A549 (cell line): Measurements from ENCODE around the gene GLS. TPM values are rescaled to one million over a fixed set of nuclear protein-coding genes. Genes with fewer than 3 reads are reported as not detected.

Experiments
- ATAC-seq, 2 experiments: fragments of 200-7000 bp in 1 of 2; fragments of >200 bp in 1 of 2; cut with Nextera tagmentation in 1 of 2; cut with Tn5 transposase in 1 of 2; 3 replicates each; pipeline versions ENCODE4 v1.8.0 to v1.9.1; 2018 to 2020; ENCODE audit warnings: mild to moderate bottlenecking in 1 of 2, moderate library complexity in 1 of 2
- CTCF ChIA-PET: fragments of 300-600 bp; sonication (Branson Sonifier 250); formaldehyde crosslinking; extraction: SDS; loops from one replicate; lab custom pipeline; 2021; ENCODE audit warnings: antibody characterized with exemption, inconsistent platforms; lab: Yijun Ruan, JAX
- POLR2A ChIA-PET: fragments of 350-600 bp; formaldehyde crosslinking; extraction: SDS; loops from one replicate; lab custom pipeline; 2021; ENCODE audit warnings: antibody characterized with exemption, inconsistent platforms; lab: Yijun Ruan, JAX
- DNase-seq, 2 experiments: peaks; one replicate each; pipeline versions ENCODE4 v3.0.0 to v3.0.0-alpha.2; 2011 to 2016; ENCODE audit warnings: low read depth in 1 of 2, low spot score in 1 of 2
- FAIRE-seq: peaks from 2 replicates; lab custom pipeline; 2011; peaks lifted over from hg19 to GRCh38; lab: Jason Lieb, UNC
- H3K27ac ChIP-seq, 2 experiments: fragments of >200 bp; sonication (Bioruptor Twin); formaldehyde crosslinking; 3 replicates each; pipeline ENCODE4 v1.5.1; 2016 to 2017
- H3K4me1 ChIP-seq: fragments of >200 bp; sonication (Bioruptor Twin); formaldehyde crosslinking; 3 replicates; pipeline ENCODE4 v1.6.1; 2016
- H3K4me2 ChIP-seq: fragments of >200 bp; sonication (Bioruptor Twin); formaldehyde crosslinking; 3 replicates; pipeline ENCODE4 v1.6.1; 2016
- H3K4me3 ChIP-seq: fragments of >200 bp; sonication (Bioruptor Twin); formaldehyde crosslinking; 3 replicates; pipeline ENCODE4 v1.5.1; 2016
- H3K9me3 ChIP-seq: fragments of >200 bp; sonication (Bioruptor Twin); formaldehyde crosslinking; 3 replicates; pipeline ENCODE4 v1.6.1; 2016
- BHLHE40 ChIP-seq: IDR thresholded peaks from 2 replicates; pipeline ENCODE4 v1.6.1; 2012; ENCODE audit warnings: low read depth, low read length, inconsistent platforms
- CBX8 ChIP-seq: fragments of 200-600 bp; sonication (generic); IDR thresholded peaks from 2 replicates; pipeline ENCODE4 v1.6.1; 2016
- CHD4 ChIP-seq: fragments of 200-600 bp; sonication (generic); IDR thresholded peaks from 2 replicates; pipeline ENCODE4 v1.6.1; 2016; ENCODE audit warnings: antibody characterized with exemption, mild to moderate bottlenecking, borderline replicate concordance
- EHF ChIP-seq: fragments of 250-450 bp; sonication (Bioruptor Pico); IDR thresholded peaks from 2 replicates; pipeline ENCODE4 v1.5.0; 2020; ENCODE audit warnings: mild to moderate bottlenecking
- ESRRA ChIP-seq: fragments of 150-350 bp; IDR thresholded peaks from 2 replicates; pipeline ENCODE4 v1.6.1; 2014; ENCODE audit warnings: mild to moderate bottlenecking, low read length, borderline replicate concordance
- FOSB ChIP-seq: fragments of 250-450 bp; sonication (Bioruptor Pico); IDR thresholded peaks from 2 replicates; pipeline ENCODE4 v1.5.0; 2020; ENCODE audit warnings: mild to moderate bottlenecking, moderate library complexity
- FOSL2 ChIP-seq, 2 experiments: fragments of 450-650 bp in 1 of 2; fragments of >200 bp in 1 of 2; sonication (Bioruptor Twin) in 1 of 2; formaldehyde crosslinking; IDR thresholded peaks; 2 replicates each; pipeline versions ENCODE4 v1.5.0 to v1.6.1; 2016 to 2020; ENCODE audit warnings: mild to moderate bottlenecking in 1 of 2, moderate library complexity in 1 of 2
- FOXS1 ChIP-seq: fragments of 250-450 bp; sonication (Bioruptor Pico); IDR thresholded peaks from 2 replicates; pipeline ENCODE4 v1.5.0; 2020; ENCODE audit warnings: mild to moderate bottlenecking, moderate library complexity
- GATA3 ChIP-seq: IDR thresholded peaks from 2 replicates; pipeline ENCODE4 v1.6.1; 2012; ENCODE audit warnings: borderline replicate concordance
- HDAC2 ChIP-seq: fragments of 200-600 bp; sonication (generic); IDR thresholded peaks from 2 replicates; pipeline ENCODE4 v1.6.1; 2016
- HOXA7 ChIP-seq: fragments of 250-450 bp; sonication (Bioruptor Pico); IDR thresholded peaks from 2 replicates; pipeline ENCODE4 v1.5.0; 2020; ENCODE audit warnings: mild to moderate bottlenecking, moderate library complexity
- JUN ChIP-seq, 2 experiments: fragments of >200 bp; sonication (Bioruptor Twin); formaldehyde crosslinking; IDR thresholded peaks; 2 replicates in 1 of 2; 3 replicates in 1 of 2; pipeline ENCODE4 v1.6.1; 2016 to 2017
- KDM1A ChIP-seq: fragments of 200-600 bp; sonication (generic); IDR thresholded peaks from 2 replicates; pipeline ENCODE4 v1.6.1; 2016; ENCODE audit warnings: low read depth, mild to moderate bottlenecking
- MAZ ChIP-seq: fragments of 150-350 bp; IDR thresholded peaks from 2 replicates; pipeline ENCODE4 v1.6.1; 2014; ENCODE audit warnings: antibody characterized with exemption, low read depth, low read length, borderline replicate concordance
- POLR2AphosphoS2 ChIP-seq: conservative IDR thresholded peaks from 2 replicates; pipeline ENCODE4 v1.6.1; 2012; ENCODE audit warnings: low read length, improper control_type of control experiment, inconsistent platforms
- RARB ChIP-seq: fragments of 250-450 bp; sonication (Bioruptor Pico); IDR thresholded peaks from 2 replicates; pipeline ENCODE4 v1.8.0; 2021; ENCODE audit warnings: mild to moderate bottlenecking, moderate library complexity
- RFX5 ChIP-seq: fragments of 450-650 bp; IDR thresholded peaks from 2 replicates; pipeline ENCODE4 v1.7.1; 2014; ENCODE audit warnings: antibody characterized with exemption, mild to moderate bottlenecking, moderate library complexity
- SMC3 ChIP-seq: fragments of >200 bp; sonication (Bioruptor Twin); formaldehyde crosslinking; IDR thresholded peaks from 3 replicates; pipeline ENCODE4 v1.6.1; 2018; ENCODE audit warnings: inconsistent platforms
- SREBF2 ChIP-seq: fragments of 450-650 bp; IDR thresholded peaks from 2 replicates; pipeline ENCODE4 v1.6.1; 2014; ENCODE audit warnings: mild to moderate bottlenecking, moderate library complexity
- ZNF302 ChIP-seq: fragments of 250-450 bp; sonication (Bioruptor Pico); IDR thresholded peaks from 2 replicates; pipeline ENCODE4 v1.9.0; 2021; ENCODE audit warnings: inconsistent platforms, mild to moderate bottlenecking, moderate library complexity
- WGBS: methylation state at CpG from one replicate; pipeline ENCODE4 v1.1.6; 2017; ENCODE audit errors: missing lambda C conversion rate; 5-methylcytosine and 5-hydroxymethylcytosine counted together
- polyA plus RNA-seq, 4 experiments: library from polyadenylated mRNA; depleted of rRNA in 3 of 4; stranded (reverse); fragments of >200 nt; fragmentation: RNase III in 1 of 4; extraction: RNeasy Plus Mini Kit Qiagen cat#74134 plus additional on column Dnase treatment in 1 of 4; gene quantifications; 2 replicates in 3 of 4; 3 replicates in 1 of 4; pipeline ENCODE4 v1.2.3, GENCODE V29; 2011 to 2017
- TF ChIP-seq, protein P1 (sequence below): IDR thresholded peaks from 2 replicates; pipeline ENCODE4 v1.6.1; 2012
- TF ChIP-seq, protein P2 (sequence below): fragments of 150-350 bp; IDR thresholded peaks from 2 replicates; pipeline ENCODE4 v1.6.1; 2014; ENCODE audit warnings: low read depth, mild to moderate bottlenecking, low read length
- TF ChIP-seq, protein P3 (sequence below): IDR thresholded peaks from 2 replicates; pipeline ENCODE4 v1.6.1; 2012
- TF ChIP-seq, protein P4 (sequence below): fragments of 250-450 bp; sonication (Bioruptor Pico); IDR thresholded peaks from 2 replicates; pipeline ENCODE4 v1.5.0; 2020; ENCODE audit warnings: low read depth, mild to moderate bottlenecking, moderate library complexity
- TF ChIP-seq, protein P5 (sequence below): fragments of 450-650 bp; IDR thresholded peaks from 2 replicates; pipeline ENCODE4 v1.6.1; 2014; ENCODE audit warnings: antibody characterized with exemption
- TF ChIP-seq, protein P6 (sequence below): IDR thresholded peaks from 2 replicates; pipeline ENCODE4 v1.6.1; 2012; ENCODE audit warnings: low read depth, borderline replicate concordance

The GLS gene
- polyA plus RNA-seq, 2 of the 4 experiments (the other 2 are of a cell fraction) = 269 to 321 TPM

DNA sequence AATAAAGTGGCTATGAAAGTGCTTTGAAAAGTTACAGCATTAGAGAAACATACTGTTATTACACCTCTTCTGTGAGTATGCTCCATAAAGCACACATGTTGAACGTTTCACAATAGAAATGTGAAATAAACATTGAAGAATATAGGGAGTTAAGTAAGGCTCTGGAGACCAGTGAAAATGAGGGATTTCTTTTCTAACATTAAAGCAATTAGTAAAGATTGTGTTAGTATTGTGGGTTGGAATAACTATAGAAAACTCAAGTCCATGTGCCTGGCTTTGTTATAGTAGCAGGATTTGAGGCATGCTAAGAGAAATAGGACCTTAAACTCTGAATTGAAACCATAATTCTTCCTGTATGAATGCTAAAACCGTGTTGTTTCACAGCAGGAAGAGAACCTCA is 63.1 kb downstream of the GLS start:
- H3K4me3 ChIP-seq = no peak overlapping the region
- H3K4me2 ChIP-seq = no peak overlapping the region
- DNase-seq = no peak
- CTCF ChIA-PET = no interaction called here
- ATAC-seq = 0 out of 6 replicates have a peak, but pooled peaks of 1 of the 2 experiments have one; percentile 3
- FAIRE-seq = no peak
- POLR2A ChIA-PET = no interaction called here
- no peak overlapping the region for H3K27ac ChIP-seq
- peaks cover 76% of the 10 kb centered on the region for H3K4me1 ChIP-seq
- peak; percentile 32; the same call in 1 of the 2 replicates for TF ChIP-seq POLR2AphosphoS2
- TF ChIP-seq FOSL2 (IDR thresholded peaks at IDR 0.05) = no peak
- TF ChIP-seq FOSL2 (CRISPR knock-in tag; IDR thresholded peaks at IDR 0.05) = no peak
- peak; percentile 77; the same call in 1 of the 2 replicates for TF ChIP-seq FOSB
- TF ChIP-seq HOXA7 = peak; percentile 68
- TF ChIP-seq, protein P1, sequence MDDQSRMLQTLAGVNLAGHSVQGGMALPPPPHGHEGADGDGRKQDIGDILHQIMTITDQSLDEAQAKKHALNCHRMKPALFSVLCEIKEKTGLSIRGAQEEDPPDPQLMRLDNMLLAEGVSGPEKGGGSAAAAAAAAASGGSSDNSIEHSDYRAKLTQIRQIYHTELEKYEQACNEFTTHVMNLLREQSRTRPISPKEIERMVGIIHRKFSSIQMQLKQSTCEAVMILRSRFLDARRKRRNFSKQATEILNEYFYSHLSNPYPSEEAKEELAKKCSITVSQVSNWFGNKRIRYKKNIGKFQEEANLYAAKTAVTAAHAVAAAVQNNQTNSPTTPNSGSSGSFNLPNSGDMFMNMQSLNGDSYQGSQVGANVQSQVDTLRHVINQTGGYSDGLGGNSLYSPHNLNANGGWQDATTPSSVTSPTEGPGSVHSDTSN = no peak
- no peaks in the 10 kb centered on the region for H3K9me3 ChIP-seq
- WGBS = 46% methylated on average over 2 of the region's 2 CpGs

DNA sequence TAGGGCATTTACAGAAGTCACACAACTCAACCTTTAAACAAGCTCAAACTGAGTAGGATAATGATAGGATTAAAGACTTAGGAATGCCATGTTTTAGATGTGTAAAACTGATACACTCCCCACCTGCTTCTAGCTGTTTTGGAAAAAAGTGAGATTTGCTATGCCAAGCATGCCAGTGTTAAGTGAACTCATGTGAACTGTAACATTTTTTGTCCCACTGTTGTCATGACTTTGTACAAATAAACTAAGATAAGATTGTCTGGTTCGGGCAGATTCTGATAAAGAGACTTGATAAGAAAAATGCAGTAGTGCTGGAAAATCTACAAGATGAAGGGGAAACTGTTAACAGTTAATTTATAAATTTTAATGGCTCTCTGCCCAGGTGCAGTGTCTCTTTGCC is 66.5 kb downstream of the GLS start:
- Histone ChIP-seq H3K4me2 (peak overlapping the region; percentile 71), H3K4me3 (no peak overlapping the region), H3K27ac (peak overlapping the region; percentile 50 to 73; a peak in 5 of 6 replicates), H3K9me3 (no peaks in the 10 kb centered on the region), H3K4me1 (peaks cover 58% of the 10 kb centered on the region)
- TF ChIP-seq, protein P2, sequence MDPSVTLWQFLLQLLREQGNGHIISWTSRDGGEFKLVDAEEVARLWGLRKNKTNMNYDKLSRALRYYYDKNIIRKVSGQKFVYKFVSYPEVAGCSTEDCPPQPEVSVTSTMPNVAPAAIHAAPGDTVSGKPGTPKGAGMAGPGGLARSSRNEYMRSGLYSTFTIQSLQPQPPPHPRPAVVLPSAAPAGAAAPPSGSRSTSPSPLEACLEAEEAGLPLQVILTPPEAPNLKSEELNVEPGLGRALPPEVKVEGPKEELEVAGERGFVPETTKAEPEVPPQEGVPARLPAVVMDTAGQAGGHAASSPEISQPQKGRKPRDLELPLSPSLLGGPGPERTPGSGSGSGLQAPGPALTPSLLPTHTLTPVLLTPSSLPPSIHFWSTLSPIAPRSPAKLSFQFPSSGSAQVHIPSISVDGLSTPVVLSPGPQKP = no peak
- TF ChIP-seq EHF (CRISPR knock-in tag) (no peak), GATA3 (peak; percentile 61), ESRRA (no peak), POLR2AphosphoS2 (no peak), FOXS1 (no peak)
- TF ChIP-seq, protein P3, sequence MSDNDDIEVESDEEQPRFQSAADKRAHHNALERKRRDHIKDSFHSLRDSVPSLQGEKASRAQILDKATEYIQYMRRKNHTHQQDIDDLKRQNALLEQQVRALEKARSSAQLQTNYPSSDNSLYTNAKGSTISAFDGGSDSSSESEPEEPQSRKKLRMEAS = 0 out of 2 replicates have a peak, but pooled peaks have one; percentile 5
- ChIA-PET POLR2A (interaction anchor here (1.2 kb wide), 1 partner anchor 88 kb away, joined by 3 read pairs; no protein-coding TSS in a partner anchor), CTCF (interaction anchor here (0.6 to 3.4 kb wide), 6 partner anchors 17 to 166 kb away, joined by 3 to 19 read pairs (median 4); no protein-coding TSS in a partner anchor)
- WGBS = 3% methylated on average over 1 of the region's 1 CpG
- peak in 1 of 2 experiments; percentile 59 for DNase-seq
- peak in 1 of 2 experiments; percentile 23; a peak in 3 of 6 replicates for ATAC-seq
- no peak for FAIRE-seq

DNA sequence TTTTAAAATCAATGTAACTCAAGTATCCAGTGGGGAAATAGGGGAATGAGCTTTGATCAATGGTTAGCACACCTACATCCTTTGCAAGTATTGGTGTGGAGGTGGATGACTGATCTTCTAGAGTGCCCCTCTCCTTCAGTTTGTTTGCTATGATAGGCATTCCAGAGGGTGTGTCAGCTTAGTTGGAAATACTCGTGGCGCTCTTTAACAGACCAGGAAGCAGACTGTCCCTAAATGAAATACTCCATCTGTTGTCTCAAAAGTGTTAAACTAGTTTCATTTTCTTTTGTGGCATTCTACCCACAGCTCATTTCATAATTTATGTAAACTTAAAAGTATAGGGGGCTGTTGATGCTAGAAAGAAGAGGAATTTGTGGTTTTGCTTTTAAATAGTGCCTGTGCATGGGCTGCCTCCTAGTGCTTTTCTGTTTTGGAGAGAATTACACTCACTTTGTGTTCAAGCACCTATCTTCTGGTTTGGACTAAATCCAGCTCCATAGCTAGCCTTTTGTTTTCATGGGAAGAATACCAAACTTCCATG is 67.2 kb downstream of the GLS start:
- H3K4me3 ChIP-seq = 0 out of 3 replicates have a peak overlapping the region, but pooled peaks have one; percentile 0
- ChIA-PET CTCF (interaction anchor here (0.6 to 3.4 kb wide), 6 partner anchors 16 to 167 kb away, joined by 3 to 19 read pairs (median 4); no protein-coding TSS in a partner anchor), POLR2A (interaction anchor here (1.0 to 1.2 kb wide), 2 partner anchors 88 to 109 kb away, joined by 3 to 4 read pairs; no protein-coding TSS in a partner anchor)
- H3K4me2 ChIP-seq = peak overlapping the region; percentile 71
- H3K9me3 ChIP-seq = no peaks in the 10 kb centered on the region
- peak overlapping the region; percentile 50 to 73; a peak in 5 of 6 replicates for H3K27ac ChIP-seq
- FAIRE-seq = peak; percentile 13
- 15% methylated on average over 2 of the region's 2 CpGs for WGBS
- ATAC-seq = peak; percentile 42 to 77; a peak in 4 of 6 replicates
- peaks cover 54% of the 10 kb centered on the region for H3K4me1 ChIP-seq
- peak; percentile 8 to 75 for DNase-seq
- no peak for TF ChIP-seq FOSB
- TF ChIP-seq SREBF2 = no peak
- TF ChIP-seq, protein P2 = no peak
- TF ChIP-seq, protein P4, sequence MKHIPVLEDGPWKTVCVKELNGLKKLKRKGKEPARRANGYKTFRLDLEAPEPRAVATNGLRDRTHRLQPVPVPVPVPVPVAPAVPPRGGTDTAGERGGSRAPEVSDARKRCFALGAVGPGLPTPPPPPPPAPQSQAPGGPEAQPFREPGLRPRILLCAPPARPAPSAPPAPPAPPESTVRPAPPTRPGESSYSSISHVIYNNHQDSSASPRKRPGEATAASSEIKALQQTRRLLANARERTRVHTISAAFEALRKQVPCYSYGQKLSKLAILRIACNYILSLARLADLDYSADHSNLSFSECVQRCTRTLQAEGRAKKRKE = no peak
- TF ChIP-seq, protein P5, sequence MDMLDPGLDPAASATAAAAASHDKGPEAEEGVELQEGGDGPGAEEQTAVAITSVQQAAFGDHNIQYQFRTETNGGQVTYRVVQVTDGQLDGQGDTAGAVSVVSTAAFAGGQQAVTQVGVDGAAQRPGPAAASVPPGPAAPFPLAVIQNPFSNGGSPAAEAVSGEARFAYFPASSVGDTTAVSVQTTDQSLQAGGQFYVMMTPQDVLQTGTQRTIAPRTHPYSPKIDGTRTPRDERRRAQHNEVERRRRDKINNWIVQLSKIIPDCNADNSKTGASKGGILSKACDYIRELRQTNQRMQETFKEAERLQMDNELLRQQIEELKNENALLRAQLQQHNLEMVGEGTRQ = no peak
- TF ChIP-seq RARB (CRISPR knock-in tag) = no peak
- TF ChIP-seq MAZ = no peak
- no peak for TF ChIP-seq CBX8
- no peak for TF ChIP-seq ZNF302
- TF ChIP-seq, protein P6, sequence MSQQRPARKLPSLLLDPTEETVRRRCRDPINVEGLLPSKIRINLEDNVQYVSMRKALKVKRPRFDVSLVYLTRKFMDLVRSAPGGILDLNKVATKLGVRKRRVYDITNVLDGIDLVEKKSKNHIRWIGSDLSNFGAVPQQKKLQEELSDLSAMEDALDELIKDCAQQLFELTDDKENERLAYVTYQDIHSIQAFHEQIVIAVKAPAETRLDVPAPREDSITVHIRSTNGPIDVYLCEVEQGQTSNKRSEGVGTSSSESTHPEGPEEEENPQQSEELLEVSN = no peak
- no peak for TF ChIP-seq RFX5
- no peak for TF ChIP-seq HDAC2
- TF ChIP-seq ESRRA = no peak
- no peak for TF ChIP-seq KDM1A
- no peak for TF ChIP-seq BHLHE40
- no peak; a peak in 1 of 5 replicates for TF ChIP-seq JUN (IDR thresholded peaks at IDR 0.05)
- TF ChIP-seq POLR2AphosphoS2 = 0 out of 2 replicates have a peak, but pooled peaks have one; percentile 51
- peak; percentile 20; the same call in 1 of the 3 replicates for TF ChIP-seq SMC3
- TF ChIP-seq CHD4 = no peak
- TF ChIP-seq, protein P3 = no peak
